Right lobe of liver (tissue), 4 donors: ENCODE results near the gene KRTAP1-3.

Source experiments
- CTCF ChIP-seq, 4 donors: fragments of 200-600 bp in 3 of 4; fragments of 450-650 bp in 1 of 4; IDR thresholded peaks; one replicate each; pipeline versions ENCODE4 v1.5.1 to v1.8.0; 2016 to 2022; ENCODE audit warnings: antibody characterized with exemption in 4 of 4, mild to moderate bottlenecking in 2 of 4
- POLR2A ChIP-seq: fragments of 450-650 bp; IDR thresholded peaks from one replicate; pipeline ENCODE4 v1.6.1; 2017; ENCODE audit warnings: antibody characterized with exemption, mild to moderate bottlenecking
- donor health status: DM: no; HTN: no; CAD: no.
- donor health status: DM: no; HTN: no; CAD: no.
- donor health status: DM: no; HTN: yes; CAD: no.

DNA sequence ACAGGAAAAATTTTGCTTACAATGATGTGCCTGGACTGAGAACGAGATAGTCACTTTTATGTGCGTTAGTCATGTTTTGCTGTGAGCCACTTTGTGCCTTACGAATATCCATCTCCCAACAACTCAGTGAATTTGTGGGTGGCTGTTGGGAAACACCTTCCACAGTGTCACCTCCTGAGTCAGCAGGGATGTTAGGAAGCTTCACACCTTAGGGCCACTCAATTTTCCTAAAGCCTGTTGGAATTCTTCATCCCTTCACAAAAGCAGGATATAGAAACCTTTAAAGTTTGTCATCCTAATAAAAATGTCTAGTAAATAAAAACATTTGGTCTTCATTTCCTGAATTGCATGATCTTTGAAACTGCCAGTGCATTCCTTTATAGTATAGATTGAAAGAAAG, 21.5 kb downstream of the KRTAP1-3 start:
- TF ChIP-seq CTCF (IDR thresholded peaks at IDR 0.05) (no peak), POLR2A (no peak)
